DOHH2 (cell line): ENCODE measurements around the gene CRYBG3.

Source experiments
- H3F3A ChIP-seq: fragments of 200-600 bp; sonication (generic), shearing (Covaris generic); 2 replicates; pipeline ENCODE4 v1.6.0; 2016; ENCODE audit warnings: antibody characterized with exemption, mild to moderate bottlenecking; ENCODE audit not compliant: control insufficient read depth, insufficient read depth
- H3K27ac ChIP-seq: fragments of 200-600 bp; sonication (generic); 2 replicates; pipeline ENCODE4 v1.5.1; 2014; ENCODE audit warnings: low read depth, mild to moderate bottlenecking, low read length, moderate library complexity
- H3K27me3 ChIP-seq: fragments of 200-600 bp; sonication (generic); 2 replicates; pipeline ENCODE4 v1.6.1; 2014; ENCODE audit warnings: mild to moderate bottlenecking, low read length, mixed read lengths; ENCODE audit not compliant: control insufficient read depth
- H3K36me3 ChIP-seq: fragments of 200-600 bp; sonication (generic); 2 replicates; pipeline ENCODE4 v1.6.1; 2014; ENCODE audit warnings: mild to moderate bottlenecking, low read length, moderate library complexity, mixed read lengths; ENCODE audit not compliant: control insufficient read depth
- H3K4me1 ChIP-seq: fragments of 200-600 bp; sonication (generic); 2 replicates; pipeline ENCODE4 v1.6.1; 2014; ENCODE audit warnings: mild to moderate bottlenecking, low read length, mixed read lengths; ENCODE audit not compliant: control insufficient read depth
- H3K4me2 ChIP-seq: fragments of 200-600 bp; sonication (generic); 2 replicates; pipeline ENCODE4 v1.6.0; 2014; ENCODE audit warnings: mild to moderate bottlenecking, low read length, moderate library complexity
- H3K4me3 ChIP-seq: fragments of 200-600 bp; sonication (generic); 2 replicates; pipeline ENCODE4 v1.5.1; 2014; ENCODE audit warnings: mild to moderate bottlenecking, low read length, mixed read lengths
- H3K79me2 ChIP-seq: fragments of 200-600 bp; sonication (generic); 2 replicates; pipeline ENCODE4 v1.6.1; 2014; ENCODE audit warnings: mild to moderate bottlenecking, low read length, mixed read lengths; ENCODE audit not compliant: control insufficient read depth
- H3K9me2 ChIP-seq: fragments of 200-600 bp; sonication (generic); replicated peaks from 2 replicates; pipeline ENCODE4 v1.6.1; 2014; ENCODE audit warnings: mild to moderate bottlenecking, low read length, mixed read lengths; ENCODE audit not compliant: control insufficient read depth
- H3K9me3 ChIP-seq: fragments of 200-600 bp; sonication (generic); 2 replicates; pipeline ENCODE4 v1.6.1; 2014; ENCODE audit warnings: antibody characterized with exemption, low read length, mixed read lengths; ENCODE audit not compliant: control insufficient read depth, insufficient read depth
- H4K20me1 ChIP-seq: fragments of 200-600 bp; sonication (generic); 2 replicates; pipeline ENCODE4 v1.6.0; 2014; ENCODE audit warnings: low read depth, mild to moderate bottlenecking, antibody characterized with exemption, low read length, moderate library complexity; ENCODE audit not compliant: control insufficient read depth, insufficient read depth
- CTCF ChIP-seq: fragments of 200-600 bp; sonication (generic); IDR thresholded peaks from one replicate; pipeline ENCODE4 v1.5.1; 2014; ENCODE audit warnings: antibody characterized with exemption, mild to moderate bottlenecking, low read depth, low read length; ENCODE audit not compliant: poor library complexity, severe bottlenecking
- EZH2phosphoT487 ChIP-seq: fragments of 200-600 bp; sonication (generic); IDR thresholded peaks from 2 replicates; pipeline ENCODE4 v1.6.1; 2017; ENCODE audit warnings: borderline replicate concordance, mild to moderate bottlenecking, antibody characterized with exemption, low read length, moderate library complexity, mixed read lengths

Gene CRYBG3

GRCh38 chr3:97882975-97883598, 61.3 kb downstream of the CRYBG3 start:
- Histone ChIP-seq H3K4me1 (no peaks in the 10 kb centered on the region), H3K27ac (no peak overlapping the region), H3K27me3 (no peaks in the 10 kb centered on the region), H4K20me1 (no peaks in the 10 kb centered on the region), H3K9me2 (no peaks in the 10 kb centered on the region), H3K36me3 (no peaks in the 10 kb centered on the region), H3F3A (no peaks in the 10 kb centered on the region), H3K9me3 (no peaks in the 10 kb centered on the region), H3K4me3 (no peak overlapping the region), H3K79me2 (no peaks in the 10 kb centered on the region), H3K4me2 (no peak overlapping the region)
- TF ChIP-seq EZH2phosphoT487, result no peak
- TF ChIP-seq CTCF, result no peak

- no peak overlapping the region for H3K4me3 ChIP-seq
- no peaks in the 10 kb centered on the region for H3K36me3 ChIP-seq
- H3K9me3 ChIP-seq, result no peaks in the 10 kb centered on the region
- H3K9me2 ChIP-seq, result no peaks in the 10 kb centered on the region
- H3K27me3 ChIP-seq, result no peaks in the 10 kb centered on the region
- H3F3A ChIP-seq, result no peaks in the 10 kb centered on the region
- no peaks in the 10 kb centered on the region for H3K79me2 ChIP-seq
- H3K4me2 ChIP-seq, result no peak overlapping the region
- H3K4me1 ChIP-seq, result no peaks in the 10 kb centered on the region
- no peak overlapping the region for H3K27ac ChIP-seq
- no peaks in the 10 kb centered on the region for H4K20me1 ChIP-seq
- TF ChIP-seq EZH2phosphoT487 (no peak), CTCF (no peak)
Measured at GRCh38 chr3:97883736-97884135, 61.9 kb downstream of the CRYBG3 start.

- Histone ChIP-seq H4K20me1 (no peaks in the 10 kb centered on the region), H3K9me3 (no peaks in the 10 kb centered on the region), H3K4me3 (no peak overlapping the region), H3K27me3 (no peaks in the 10 kb centered on the region), H3K36me3 (no peaks in the 10 kb centered on the region), H3K27ac (no peak overlapping the region), H3K79me2 (no peaks in the 10 kb centered on the region), H3K4me1 (no peaks in the 10 kb centered on the region), H3F3A (no peaks in the 10 kb centered on the region), H3K9me2 (no peaks in the 10 kb centered on the region), H3K4me2 (no peak overlapping the region)
- TF ChIP-seq CTCF (no peak), EZH2phosphoT487 (no peak)
Measured at GRCh38 chr3:97884586-97885123, 62.8 kb downstream of the CRYBG3 start.
